Testis (tissue), 2 donors: ENCODE data around the gene BICD1.

Experiments used
- CTCF ChIP-seq, 3 experiments: fragments of 450-650 bp in 2 of 3; fragments of 200-600 bp in 1 of 3; sonication (generic) in 1 of 3; IDR thresholded peaks; one replicate each; pipeline ENCODE4 v1.5.1; 2016 to 2019; ENCODE audit warnings: antibody characterized with exemption in 3 of 3, mild to moderate bottlenecking in 2 of 3, moderate library complexity in 1 of 3
- POLR2A ChIP-seq: fragments of 450-650 bp; IDR thresholded peaks from one replicate; pipeline ENCODE4 v1.6.1; 2017; ENCODE audit warnings: antibody characterized with exemption, mild to moderate bottlenecking, moderate library complexity

DNA sequence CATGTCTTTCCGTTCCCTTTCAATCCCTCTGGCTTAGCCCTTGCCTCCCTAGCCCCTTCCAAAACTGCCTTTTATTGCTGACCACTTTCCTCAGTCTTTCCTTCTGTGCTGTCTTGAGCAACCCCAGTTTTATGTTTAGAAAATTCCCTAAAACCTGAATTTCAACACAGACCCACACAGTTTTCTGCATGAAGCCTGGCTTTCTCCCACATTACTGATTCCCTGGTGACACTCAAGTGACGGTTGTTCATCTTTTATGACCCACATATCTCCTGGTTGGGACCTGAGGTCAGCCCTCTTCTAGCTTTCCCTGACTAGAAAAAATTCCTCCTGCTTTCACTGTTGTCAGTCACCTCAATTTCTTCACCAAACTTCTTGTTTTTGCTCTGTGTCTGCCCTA lies 313.7 kb downstream of the BICD1 start:
- no peak for TF ChIP-seq CTCF (IDR thresholded peaks at IDR 0.05)
- no peak for TF ChIP-seq POLR2A
